ENCODE data around the gene IL15RA.

DNA sequence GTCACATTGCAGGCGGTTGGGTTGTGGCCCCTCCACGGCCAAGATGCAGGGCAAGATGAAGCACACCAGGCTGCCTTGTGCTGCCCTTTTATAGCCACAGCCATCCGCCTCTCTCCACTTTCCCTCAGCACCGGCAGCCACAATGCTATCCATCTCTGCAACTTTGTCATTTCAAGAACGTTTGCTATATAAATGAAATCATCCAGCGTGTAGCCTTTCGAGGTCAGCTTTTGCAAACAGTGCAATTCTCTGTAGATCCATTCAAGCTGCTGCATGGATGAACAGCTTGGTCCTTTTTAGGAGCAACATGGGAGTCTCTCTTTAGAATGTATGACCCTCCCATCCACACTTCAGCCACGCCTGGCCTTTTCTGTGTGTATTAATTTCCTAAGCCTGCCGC is 6.4 kb upstream of the IL15RA start:
- TF ChIP-seq, protein P1, sequence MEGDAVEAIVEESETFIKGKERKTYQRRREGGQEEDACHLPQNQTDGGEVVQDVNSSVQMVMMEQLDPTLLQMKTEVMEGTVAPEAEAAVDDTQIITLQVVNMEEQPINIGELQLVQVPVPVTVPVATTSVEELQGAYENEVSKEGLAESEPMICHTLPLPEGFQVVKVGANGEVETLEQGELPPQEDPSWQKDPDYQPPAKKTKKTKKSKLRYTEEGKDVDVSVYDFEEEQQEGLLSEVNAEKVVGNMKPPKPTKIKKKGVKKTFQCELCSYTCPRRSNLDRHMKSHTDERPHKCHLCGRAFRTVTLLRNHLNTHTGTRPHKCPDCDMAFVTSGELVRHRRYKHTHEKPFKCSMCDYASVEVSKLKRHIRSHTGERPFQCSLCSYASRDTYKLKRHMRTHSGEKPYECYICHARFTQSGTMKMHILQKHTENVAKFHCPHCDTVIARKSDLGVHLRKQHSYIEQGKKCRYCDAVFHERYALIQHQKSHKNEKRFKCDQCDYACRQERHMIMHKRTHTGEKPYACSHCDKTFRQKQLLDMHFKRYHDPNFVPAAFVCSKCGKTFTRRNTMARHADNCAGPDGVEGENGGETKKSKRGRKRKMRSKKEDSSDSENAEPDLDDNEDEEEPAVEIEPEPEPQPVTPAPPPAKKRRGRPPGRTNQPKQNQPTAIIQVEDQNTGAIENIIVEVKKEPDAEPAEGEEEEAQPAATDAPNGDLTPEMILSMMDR (IDR thresholded peaks at IDR 0.05; ENCODE audit: insufficient read depth, low read depth, low read length), result no peak
- TF ChIP-seq EZH2 (IDR thresholded peaks at IDR 0.05; ENCODE audit: insufficient read depth, low read length), result no peak
